Adipocyte (in vitro differentiated cells): Measurements from ENCODE around the gene FOXJ3.

ENCODE experiments used
- DNase-seq: peaks from one replicate; pipeline ENCODE4 v3.0.0-alpha.2; 2015; ENCODE audit warnings: low read depth
- H3K27me3 ChIP-seq: replicated peaks from 2 replicates; pipeline ENCODE4 v1.7.0; 2013; ENCODE audit warnings: mild to moderate bottlenecking, low read length, moderate library complexity; ENCODE audit not compliant: control insufficient read depth, insufficient read depth
- H3K36me3 ChIP-seq: 2 replicates; pipeline ENCODE4 v1.7.0; 2013; ENCODE audit warnings: low read length, mild to moderate bottlenecking, moderate library complexity; ENCODE audit not compliant: control insufficient read depth, insufficient read depth, severe bottlenecking
- H3K4me1 ChIP-seq: 2 replicates; pipeline ENCODE4 v1.7.0; 2013; ENCODE audit warnings: mild to moderate bottlenecking, low read length, moderate library complexity; ENCODE audit not compliant: control insufficient read depth, insufficient read depth
- H3K4me3 ChIP-seq: 2 replicates; pipeline ENCODE4 v1.7.0; 2013; ENCODE audit warnings: mild to moderate bottlenecking, low read length, moderate library complexity
- H3K9ac ChIP-seq: 2 replicates; pipeline ENCODE4 v1.7.0; 2013; ENCODE audit warnings: mild to moderate bottlenecking, low read length, moderate library complexity
- H3K9me3 ChIP-seq: 2 replicates; pipeline ENCODE4 v1.7.0; 2013; ENCODE audit warnings: mild to moderate bottlenecking, low read length, moderate library complexity; ENCODE audit not compliant: control insufficient read depth

FOXJ3 gene

GRCh38 chr1:42305639-42306038 is 29.4 kb downstream of the FOXJ3 start:
- Histone ChIP-seq H3K4me3 (no peak overlapping the region), H3K4me1 (peaks cover 4% of the 10 kb centered on the region), H3K36me3 (peaks cover 18% of the 10 kb centered on the region), H3K9ac (no peak overlapping the region), H3K9me3 (no peaks in the 10 kb centered on the region), H3K27me3 (no peaks in the 10 kb centered on the region)
- no peak for DNase-seq

- Histone ChIP-seq H3K4me1 (peaks cover 3% of the 10 kb centered on the region), H3K9ac (no peak overlapping the region), H3K27me3 (no peaks in the 10 kb centered on the region), H3K4me3 (no peak overlapping the region), H3K9me3 (peaks cover under 1% of the 10 kb centered on the region), H3K36me3 (peaks cover 10% of the 10 kb centered on the region)
- no peak for DNase-seq
Observed at GRCh38 chr1:42302034-42302433, 33.0 kb downstream of the FOXJ3 start.

- no peak overlapping the region for H3K4me3 ChIP-seq
- H3K9me3 ChIP-seq, result peaks cover 15% of the 10 kb centered on the region
- H3K36me3 ChIP-seq, result peaks cover 23% of the 10 kb centered on the region
- no peaks in the 10 kb centered on the region for H3K4me1 ChIP-seq
- no peak for DNase-seq
- H3K27me3 ChIP-seq, result no peaks in the 10 kb centered on the region
- H3K9ac ChIP-seq, result no peak overlapping the region
Observed at GRCh38 chr1:42298520-42298919, 36.5 kb downstream of the FOXJ3 start.

- Histone ChIP-seq H3K36me3 (peaks cover 19% of the 10 kb centered on the region), H3K4me3 (no peak overlapping the region), H3K9me3 (peaks cover 29% of the 10 kb centered on the region), H3K4me1 (no peaks in the 10 kb centered on the region), H3K27me3 (no peaks in the 10 kb centered on the region), H3K9ac (no peak overlapping the region)
- DNase-seq, result no peak
Observed at GRCh38 chr1:42295816-42296215, 39.2 kb downstream of the FOXJ3 start.

GRCh38 chr1:42290130-42290529 is 44.9 kb downstream of the FOXJ3 start:
- peaks cover 11% of the 10 kb centered on the region for H3K36me3 ChIP-seq
- H3K27me3 ChIP-seq, result no peaks in the 10 kb centered on the region
- H3K4me3 ChIP-seq, result no peak overlapping the region
- H3K9ac ChIP-seq, result no peak overlapping the region
- DNase-seq, result no peak
- H3K4me1 ChIP-seq, result no peaks in the 10 kb centered on the region
- peaks cover 22% of the 10 kb centered on the region for H3K9me3 ChIP-seq

- peaks cover 14% of the 10 kb centered on the region for H3K9me3 ChIP-seq
- H3K27me3 ChIP-seq, result no peaks in the 10 kb centered on the region
- H3K4me1 ChIP-seq, result no peaks in the 10 kb centered on the region
- no peak overlapping the region for H3K4me3 ChIP-seq
- DNase-seq, result no peak
- H3K9ac ChIP-seq, result no peak overlapping the region
- peaks cover 6% of the 10 kb centered on the region for H3K36me3 ChIP-seq
Observed at GRCh38 chr1:42288311-42288985, 46.6 kb downstream of the FOXJ3 start.

GRCh38 chr1:42282867-42283583 is 52.0 kb downstream of the FOXJ3 start:
- Histone ChIP-seq H3K9me3 (no peaks in the 10 kb centered on the region), H3K27me3 (no peaks in the 10 kb centered on the region), H3K9ac (no peak overlapping the region), H3K4me1 (peaks cover 21% of the 10 kb centered on the region), H3K36me3 (no peaks in the 10 kb centered on the region), H3K4me3 (no peak overlapping the region)
- DNase-seq, result no peak

GRCh38 chr1:42282024-42282579 is 52.9 kb downstream of the FOXJ3 start:
- Histone ChIP-seq H3K36me3 (no peaks in the 10 kb centered on the region), H3K4me3 (no peak overlapping the region), H3K9ac (no peak overlapping the region), H3K9me3 (no peaks in the 10 kb centered on the region), H3K27me3 (no peaks in the 10 kb centered on the region), H3K4me1 (peaks cover 21% of the 10 kb centered on the region)
- DNase-seq, result peak; percentile 58

- H3K9me3 ChIP-seq, result no peaks in the 10 kb centered on the region
- H3K9ac ChIP-seq, result no peak overlapping the region
- peaks cover 21% of the 10 kb centered on the region for H3K4me1 ChIP-seq
- DNase-seq, result no peak
- H3K36me3 ChIP-seq, result peaks cover 3% of the 10 kb centered on the region
- no peak overlapping the region for H3K4me3 ChIP-seq
- H3K27me3 ChIP-seq, result no peaks in the 10 kb centered on the region
Observed at GRCh38 chr1:42280821-42281220, 54.2 kb downstream of the FOXJ3 start.

GRCh38 chr1:42279055-42279454 is 56.0 kb downstream of the FOXJ3 start:
- no peak for DNase-seq
- no peak overlapping the region for H3K4me3 ChIP-seq
- peaks cover 21% of the 10 kb centered on the region for H3K4me1 ChIP-seq
- no peaks in the 10 kb centered on the region for H3K9me3 ChIP-seq
- H3K9ac ChIP-seq, result no peak overlapping the region
- H3K27me3 ChIP-seq, result no peaks in the 10 kb centered on the region
- peaks cover 3% of the 10 kb centered on the region for H3K36me3 ChIP-seq

GRCh38 chr1:42272920-42273319 is 62.1 kb downstream of the FOXJ3 start:
- Histone ChIP-seq H3K4me1 (peaks cover 6% of the 10 kb centered on the region), H3K4me3 (no peak overlapping the region), H3K36me3 (peaks cover 3% of the 10 kb centered on the region), H3K9ac (no peak overlapping the region), H3K27me3 (no peaks in the 10 kb centered on the region), H3K9me3 (no peaks in the 10 kb centered on the region)
- no peak for DNase-seq
